Activated T-cell treated with anti-CD3 and anti-CD28 coated beads, Interleukin-2, amount 50 U/mL, for 1 hour (primary cell): ENCODE data around the gene CDH23.
"Not testable (repeated sequence)": the region's sequence is repeated elsewhere in the genome, so short reads cannot be mapped to it uniquely, and the experiment has no call there.

Experiments
- DNase-seq: peaks from one replicate; pipeline ENCODE4 v3.0.0-alpha.2; 2020

CDH23 gene

GRCh38 chr10:71850021-71850742 lies 453.5 kb downstream of the CDH23 start:
- DNase-seq, result no peak

GRCh38 chr10:71850743-71851464 lies 454.2 kb downstream of the CDH23 start, which contains the start of gene PSAP:
PSAP (minus strand) TSS chr10:71851251; CDS start chr10:71851221, 30 bp downstream.
- DNase-seq, result peak; percentile 98

GRCh38 chr10:71851465-71852095 lies 454.9 kb downstream of the CDH23 start:
- DNase-seq, result not testable (repeated sequence)

- no peak for DNase-seq
Measured at GRCh38 chr10:71852355-71852937, 455.7 kb downstream of the CDH23 start.

- no peak for DNase-seq
Measured at GRCh38 chr10:71854031-71854430, 457.3 kb downstream of the CDH23 start.

- DNase-seq, result no peak
Measured at GRCh38 chr10:71856619-71857018, 459.9 kb downstream of the CDH23 start.

- no peak for DNase-seq
Measured at GRCh38 chr10:71857934-71858890, 461.5 kb downstream of the CDH23 start.

- DNase-seq, result no peak
Measured at GRCh38 chr10:71860243-71861029, 463.7 kb downstream of the CDH23 start.

GRCh38 chr10:71863203-71863602 lies 466.5 kb downstream of the CDH23 start:
- DNase-seq, result no peak

- no peak for DNase-seq
Measured at GRCh38 chr10:71864911-71865361, 468.2 kb downstream of the CDH23 start.
